GM21381 (cell line): ENCODE data around the gene SIRPG.
"Not testable (repeated sequence)": the region's sequence is repeated elsewhere in the genome, so short reads cannot be mapped to it uniquely, and the experiment has no call there.

ENCODE experiments used
- ATAC-seq: cut with Tn5 transposase; IDR thresholded peaks from one replicate; pipeline ENCODE4 v1.9.1; 2021; ENCODE audit warnings: mild to moderate bottlenecking, moderate library complexity; ENCODE audit not compliant: unreplicated experiment

The SIRPG gene

GRCh38 chr20:1608678-1609347 lies 48.8 kb downstream of the SIRPG start:
- not testable (repeated sequence) for ATAC-seq

GRCh38 chr20:1600736-1601135 lies 56.8 kb downstream of the SIRPG start:
- ATAC-seq: no peak

- ATAC-seq: no peak
Measured at GRCh38 chr20:1595333-1595732, 62.2 kb downstream of the SIRPG start.

- no peak for ATAC-seq
Measured at GRCh38 chr20:1588533-1589460, 68.8 kb downstream of the SIRPG start.

GRCh38 chr20:1587781-1588532 lies 69.6 kb downstream of the SIRPG start:
- ATAC-seq: no peak

GRCh38 chr20:1579488-1579887 lies 78.1 kb downstream of the SIRPG start:
- no peak for ATAC-seq
